Measurements from ENCODE around the gene ATP10B. TPM values are rescaled to one million over a fixed set of nuclear protein-coding genes. Genes with fewer than 3 reads are reported as not detected.
"Not testable (repeated sequence)": the region's sequence is repeated elsewhere in the genome, so short reads cannot be mapped to it uniquely, and the experiment has no call there.

Gene ATP10B
- total RNA-seq, 1 donor from 2014 or later: not detected

- ATAC-seq: no peak
- intact Hi-C loops (cut with micrococcal nuclease): no loop called here
- DNase-seq: no peak
Measured at GRCh38 chr5:160772854-160773253, 79.2 kb downstream of the ATP10B start.

GRCh38 chr5:160770718-160771117 is 81.3 kb downstream of the ATP10B start:
- DNase-seq (no peak), ATAC-seq (no peak)
- intact Hi-C loops (cut with micrococcal nuclease): no loop called here

DNA sequence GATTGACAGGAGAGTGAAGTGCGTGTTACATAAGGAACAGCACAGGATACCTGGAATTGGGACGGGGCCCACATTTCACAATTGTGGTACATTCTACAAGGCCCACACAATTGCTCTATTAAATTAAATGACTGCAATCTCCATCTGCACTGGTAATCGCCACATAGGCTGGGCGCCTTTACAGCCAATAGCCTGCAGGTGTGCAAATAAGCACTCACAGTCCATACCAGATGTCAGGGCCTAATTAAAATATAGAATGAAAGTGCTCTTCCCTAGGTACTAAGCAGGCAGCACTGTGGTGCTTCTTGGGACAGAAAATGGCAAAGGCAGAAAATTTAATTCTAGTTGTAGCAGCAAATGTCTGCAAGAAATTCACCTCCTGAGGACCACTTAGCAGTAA is 82.7 kb downstream of the ATP10B start:
- no peak for DNase-seq
- intact Hi-C loops (cut with micrococcal nuclease): no loop called here
- no peak for ATAC-seq

DNA sequence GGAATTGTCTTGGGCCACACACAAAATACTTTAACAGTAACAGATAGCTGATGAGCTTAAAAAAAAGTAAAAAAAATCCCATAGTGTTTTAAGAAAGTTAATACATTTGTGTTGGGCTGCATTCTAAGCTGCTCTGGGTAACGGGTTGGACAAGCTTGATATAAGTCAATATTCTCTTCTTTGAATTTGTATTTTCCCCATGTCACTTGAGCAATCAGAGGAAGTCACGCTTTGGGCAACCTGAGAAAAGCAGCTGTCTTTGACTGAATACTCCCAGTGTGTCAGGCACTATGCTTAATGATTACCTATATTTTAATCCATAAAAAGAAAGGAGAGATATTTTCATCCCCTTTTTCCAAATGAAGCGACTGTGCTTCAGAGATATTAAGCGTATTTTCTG is 84.9 kb downstream of the ATP10B start:
- DNase-seq: no peak
- no peak for ATAC-seq
- intact Hi-C loops (cut with micrococcal nuclease): no loop called here

DNA sequence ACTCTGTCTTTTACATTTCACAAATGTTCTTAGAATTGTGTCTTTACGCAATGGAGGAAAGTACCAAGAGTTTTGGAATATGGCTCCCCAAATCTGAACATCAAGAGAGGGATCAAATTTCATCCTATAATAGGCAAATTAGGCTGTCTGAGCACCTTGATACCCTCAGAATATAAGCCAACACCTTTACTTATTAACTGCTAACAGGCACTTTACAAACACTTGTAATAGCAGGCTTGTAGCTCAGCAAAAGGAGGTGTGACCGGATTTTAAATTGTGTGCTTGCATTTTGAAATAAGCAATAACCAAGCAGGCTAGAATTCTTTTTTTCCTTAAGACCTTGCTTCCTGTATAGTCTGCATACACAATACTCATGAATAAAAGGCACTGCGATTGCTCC is 92.0 kb downstream of the ATP10B start:
- DNase-seq (no peak), ATAC-seq (no peak)
- intact Hi-C loops (cut with micrococcal nuclease): no loop called here

GRCh38 chr5:160757194-160757593 is 94.8 kb downstream of the ATP10B start:
- intact Hi-C loops (cut with micrococcal nuclease): no loop called here
- ATAC-seq (no peak), DNase-seq (no peak)

- DNase-seq: no peak
- no peak for ATAC-seq
- intact Hi-C loops (cut with micrococcal nuclease): no loop called here
Measured at GRCh38 chr5:160750938-160751657, 100.9 kb downstream of the ATP10B start.

DNA sequence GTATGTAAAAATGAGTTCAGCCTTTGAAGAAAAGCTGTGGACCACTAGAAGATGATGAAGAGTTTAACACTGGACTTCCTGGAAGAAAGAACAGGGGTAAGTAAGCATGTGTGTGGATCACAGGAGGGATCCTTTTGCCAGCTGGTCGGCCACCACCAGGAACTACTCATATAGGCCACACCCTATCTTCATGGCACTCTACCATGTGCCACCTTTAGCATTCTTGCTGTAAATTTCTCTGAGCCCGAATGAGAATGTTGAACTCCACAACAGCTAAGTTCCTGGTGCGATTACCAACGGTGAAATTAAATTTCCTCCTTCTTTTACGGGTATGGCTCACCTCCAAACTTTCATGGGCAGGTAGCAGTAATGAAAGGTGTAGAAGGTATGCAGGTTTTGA is 102.3 kb downstream of the ATP10B start:
- intact Hi-C loops (cut with micrococcal nuclease): no loop called here
- ATAC-seq: no peak

GRCh38 chr5:160749026-160749425 is 103.0 kb downstream of the ATP10B start:
- DNase-seq (no peak), ATAC-seq (no peak)
- intact Hi-C loops (cut with micrococcal nuclease): no loop called here

More for the DNA sequence above, 102.3 kb downstream of the ATP10B start:
- no peak for DNase-seq

- intact Hi-C loops (cut with micrococcal nuclease): no loop called here
- ATAC-seq (no peak), DNase-seq (no peak)
Measured at GRCh38 chr5:160747987-160748386, 104.0 kb downstream of the ATP10B start.

- ATAC-seq (no peak), DNase-seq (no peak)
- intact Hi-C loops (cut with micrococcal nuclease): no loop called here
Measured at GRCh38 chr5:160747559-160747958, 104.5 kb downstream of the ATP10B start.

DNA sequence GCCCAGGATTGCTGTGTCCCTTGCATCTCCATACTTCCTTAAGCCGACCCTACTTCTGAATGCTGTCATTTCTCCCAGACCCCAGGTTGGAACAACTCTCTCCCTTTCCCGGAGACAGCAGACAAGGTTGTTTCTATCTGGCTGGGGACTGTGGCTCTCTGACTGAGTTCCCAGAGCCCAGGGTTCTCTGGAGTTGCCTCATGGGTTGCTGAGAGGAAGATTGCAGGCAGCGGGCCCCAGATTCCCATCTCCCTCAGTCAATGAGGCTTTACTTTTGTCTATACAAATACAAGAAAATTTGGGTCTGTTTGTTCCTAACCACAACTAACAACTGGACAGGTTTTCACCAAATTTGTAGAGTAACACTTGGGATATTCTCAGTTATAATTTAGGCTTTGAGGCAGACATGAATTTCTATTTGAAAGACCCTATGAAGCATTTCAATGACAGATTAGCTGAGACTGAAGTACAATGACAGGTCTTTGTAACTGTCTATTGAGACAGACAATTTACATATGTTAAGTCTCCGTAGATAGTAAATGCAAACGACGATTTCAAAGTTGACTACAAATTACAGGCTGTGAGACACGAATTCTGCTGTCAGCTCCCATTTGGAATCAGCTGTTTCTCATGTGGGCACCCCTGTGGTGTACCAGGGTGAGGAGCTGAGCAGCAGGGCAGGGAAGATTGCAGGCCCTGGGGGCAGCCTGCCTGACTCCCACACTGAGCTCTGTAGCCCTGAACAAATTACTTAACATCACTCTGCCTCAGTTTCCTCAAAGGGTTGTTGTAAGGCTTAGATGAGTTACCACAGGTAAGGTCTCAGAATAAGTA is 107.5 kb downstream of the ATP10B start:
- DNase-seq: no peak
- ATAC-seq: no peak
- intact Hi-C loops (cut with micrococcal nuclease): no loop called here

DNA sequence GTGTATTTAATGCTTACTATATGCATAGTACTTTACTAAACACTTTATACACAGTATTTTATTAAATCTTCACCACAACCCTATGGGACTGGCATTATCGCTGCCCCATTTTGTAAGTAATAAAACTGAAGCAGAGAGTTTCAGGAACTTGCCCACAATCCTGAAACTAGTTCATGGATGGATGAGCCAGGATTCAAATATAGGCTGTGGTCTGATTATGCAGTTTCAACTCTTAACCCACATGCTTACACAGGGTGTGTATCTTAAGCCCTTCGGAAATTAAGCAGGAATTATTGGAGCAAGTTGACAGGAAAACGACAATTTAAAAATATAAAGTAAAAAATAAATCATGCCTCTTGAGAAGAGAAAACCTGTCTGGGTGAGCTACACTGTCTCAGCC is 109.0 kb downstream of the ATP10B start:
- DNase-seq (no peak), ATAC-seq (no peak)
- intact Hi-C loops (cut with micrococcal nuclease): no loop called here

- DNase-seq: no peak
- ATAC-seq: no peak
- intact Hi-C loops (cut with micrococcal nuclease): no loop called here
Measured at GRCh38 chr5:160742446-160742845, 109.6 kb downstream of the ATP10B start.

GRCh38 chr5:160727296-160727997 is 124.6 kb downstream of the ATP10B start:
- intact Hi-C loops (cut with micrococcal nuclease): no loop called here
- ATAC-seq: no peak
- DNase-seq: no peak

DNA sequence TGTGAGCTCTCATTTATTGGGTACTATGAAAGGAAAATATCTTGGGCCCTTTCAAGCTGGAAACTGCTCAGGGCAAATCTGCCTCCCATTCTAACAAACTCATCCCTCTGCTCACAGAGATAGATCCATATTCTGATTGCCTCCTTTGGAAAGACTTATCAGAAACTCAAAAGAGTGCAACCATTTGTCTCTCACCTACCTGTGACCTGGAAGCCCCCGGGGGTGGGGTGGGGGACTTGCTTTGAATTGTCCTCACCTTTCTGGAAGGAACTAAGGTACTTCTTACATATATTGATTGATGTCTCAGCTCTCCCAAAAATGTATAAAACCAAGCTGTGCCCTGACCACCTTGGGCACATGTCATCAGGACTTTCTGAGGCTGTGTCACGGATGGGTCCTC is 125.3 kb downstream of the ATP10B start:
- ATAC-seq (no peak), DNase-seq (no peak)
- intact Hi-C loops (cut with micrococcal nuclease): no loop called here

DNA sequence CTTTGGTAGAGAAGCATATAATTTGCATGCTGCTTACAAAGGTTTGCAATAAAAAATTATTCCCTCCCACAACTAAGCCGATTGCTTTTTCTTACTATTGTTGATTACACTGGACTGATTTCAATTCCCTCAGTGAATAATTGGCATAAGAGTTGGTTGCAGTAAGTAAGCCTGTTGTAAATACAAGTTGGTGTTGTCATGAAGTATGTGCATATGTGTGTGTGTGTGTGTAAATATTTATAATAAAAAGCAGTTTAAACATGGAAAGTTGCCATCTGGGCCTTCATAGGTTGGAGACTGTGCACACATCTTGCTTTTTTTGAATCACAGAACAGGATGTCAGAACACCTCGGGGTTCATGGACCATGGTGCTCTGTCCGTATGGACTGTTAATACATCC is 131.2 kb downstream of the ATP10B start:
- no peak for ATAC-seq
- no peak for DNase-seq
- intact Hi-C loops (cut with micrococcal nuclease): no loop called here

DNA sequence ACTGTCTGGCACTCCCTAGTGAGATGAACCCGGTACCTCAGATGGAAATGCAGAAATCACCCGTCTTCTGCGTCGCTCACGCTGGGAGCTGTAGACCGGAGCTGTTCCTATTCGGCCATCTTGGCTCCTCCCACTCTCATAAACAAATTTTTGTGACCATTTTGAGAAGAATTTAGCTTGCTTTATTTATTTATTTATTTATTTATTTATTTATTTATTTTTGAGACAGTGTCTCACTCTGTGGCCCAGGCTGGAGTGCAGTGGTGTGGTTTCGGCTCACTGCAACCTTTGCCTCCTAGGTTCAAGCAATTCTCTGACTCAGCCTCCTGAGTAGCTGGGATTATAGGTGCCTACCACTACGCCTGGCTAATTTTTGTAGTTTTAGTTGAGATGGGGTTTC is 136.5 kb downstream of the ATP10B start:
- intact Hi-C loops (cut with micrococcal nuclease); ATAC-seq; DNase-seq: not testable (repeated sequence)

- no peak for ATAC-seq
- intact Hi-C loops (cut with micrococcal nuclease): no loop called here
- no peak for DNase-seq
Measured at GRCh38 chr5:160703547-160704189, 148.3 kb downstream of the ATP10B start.

GRCh38 chr5:160702934-160703333 is 149.1 kb downstream of the ATP10B start:
- no peak for ATAC-seq
- no peak for DNase-seq
- intact Hi-C loops (cut with micrococcal nuclease): no loop called here
